RPMI7951 (cell line): ENCODE data around the gene ABCC1. TPM values are rescaled to one million over a fixed set of nuclear protein-coding genes. Genes with fewer than 3 reads are reported as not detected.
"Not testable (repeated sequence)": the region's sequence is repeated elsewhere in the genome, so short reads cannot be mapped to it uniquely, and the experiment has no call there.

Experiments
- DNase-seq: peaks from one replicate; pipeline ENCODE4 v3.0.0-alpha.2; 2012; ENCODE audit warnings: low read depth
- total RNA-seq: library from RNA; depleted of rRNA; stranded (reverse); fragments of >200 nt; shearing (Covaris generic); gene quantifications from 2 replicates; pipeline ENCODE4 v1.2.3, GENCODE V29; 2014

The ABCC1 gene
- total RNA-seq, 1 experiment from 2014 or later = 6.4 TPM

GRCh38 chr16:16140537-16140936 is 191.1 kb downstream of the ABCC1 start:
- no peak for DNase-seq

DNA sequence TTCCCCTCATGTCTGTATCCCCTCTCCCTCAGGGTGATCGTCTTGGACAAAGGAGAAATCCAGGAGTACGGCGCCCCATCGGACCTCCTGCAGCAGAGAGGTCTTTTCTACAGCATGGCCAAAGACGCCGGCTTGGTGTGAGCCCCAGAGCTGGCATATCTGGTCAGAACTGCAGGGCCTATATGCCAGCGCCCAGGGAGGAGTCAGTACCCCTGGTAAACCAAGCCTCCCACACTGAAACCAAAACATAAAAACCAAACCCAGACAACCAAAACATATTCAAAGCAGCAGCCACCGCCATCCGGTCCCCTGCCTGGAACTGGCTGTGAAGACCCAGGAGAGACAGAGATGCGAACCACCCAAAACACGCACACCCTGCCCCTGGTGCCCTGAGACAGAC is 191.7 kb downstream of the ABCC1 start:
- DNase-seq = no peak

- DNase-seq = no peak
Measured at GRCh38 chr16:16141784-16142396, 192.5 kb downstream of the ABCC1 start.

GRCh38 chr16:16143038-16143763 is 193.8 kb downstream of the ABCC1 start:
- no peak for DNase-seq

GRCh38 chr16:16143931-16144330 is 194.5 kb downstream of the ABCC1 start:
- no peak for DNase-seq

- DNase-seq = no peak
Measured at GRCh38 chr16:16144416-16144815, 195.0 kb downstream of the ABCC1 start.

GRCh38 chr16:16145286-16145685 is 195.9 kb downstream of the ABCC1 start:
- DNase-seq = no peak

DNA sequence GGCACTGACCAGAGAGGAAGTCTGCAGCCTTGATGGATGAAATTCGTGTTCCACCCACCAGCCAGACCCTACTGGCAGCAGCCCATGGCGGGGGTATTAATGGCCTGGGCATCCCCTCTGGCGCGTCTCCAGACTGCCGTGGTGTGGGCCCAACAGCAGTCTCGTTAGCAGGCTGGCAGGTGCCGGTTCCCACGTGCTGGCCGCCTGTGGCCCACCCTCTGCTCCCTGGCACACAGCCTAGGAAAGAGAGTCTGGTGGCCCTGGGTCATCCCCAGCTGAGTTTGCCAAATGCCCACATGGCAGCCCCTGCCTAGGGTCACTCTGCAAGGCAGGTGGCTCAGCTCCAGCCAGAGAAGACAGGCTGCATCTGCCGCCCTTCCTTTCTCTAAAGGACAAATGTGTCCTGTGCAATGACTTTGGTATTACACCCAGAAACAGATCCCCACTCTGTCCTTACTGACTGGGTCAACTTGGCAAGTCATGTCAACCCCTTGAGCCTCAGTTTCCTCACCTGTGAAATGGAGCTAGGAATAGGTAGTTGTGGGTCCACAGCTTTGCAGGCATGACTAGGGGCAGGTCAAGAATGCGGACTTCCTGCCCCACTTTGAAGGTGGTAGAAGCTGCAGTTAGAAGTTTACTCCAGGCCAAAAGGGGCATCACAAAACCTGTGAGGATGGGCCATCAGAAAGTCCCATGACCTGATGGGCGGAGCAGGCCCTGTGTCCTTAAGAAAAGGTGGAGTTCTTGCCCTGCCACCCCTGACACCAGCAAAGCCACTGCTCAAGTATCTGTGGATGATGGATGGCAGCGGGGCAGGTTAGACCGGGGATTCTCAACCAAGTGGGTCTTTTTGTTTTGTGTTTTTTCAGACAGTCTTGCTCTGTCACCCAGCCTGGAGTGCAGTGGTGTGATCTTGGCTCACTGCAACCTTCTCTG is 197.2 kb downstream of the ABCC1 start:
- no peak for DNase-seq

DNA sequence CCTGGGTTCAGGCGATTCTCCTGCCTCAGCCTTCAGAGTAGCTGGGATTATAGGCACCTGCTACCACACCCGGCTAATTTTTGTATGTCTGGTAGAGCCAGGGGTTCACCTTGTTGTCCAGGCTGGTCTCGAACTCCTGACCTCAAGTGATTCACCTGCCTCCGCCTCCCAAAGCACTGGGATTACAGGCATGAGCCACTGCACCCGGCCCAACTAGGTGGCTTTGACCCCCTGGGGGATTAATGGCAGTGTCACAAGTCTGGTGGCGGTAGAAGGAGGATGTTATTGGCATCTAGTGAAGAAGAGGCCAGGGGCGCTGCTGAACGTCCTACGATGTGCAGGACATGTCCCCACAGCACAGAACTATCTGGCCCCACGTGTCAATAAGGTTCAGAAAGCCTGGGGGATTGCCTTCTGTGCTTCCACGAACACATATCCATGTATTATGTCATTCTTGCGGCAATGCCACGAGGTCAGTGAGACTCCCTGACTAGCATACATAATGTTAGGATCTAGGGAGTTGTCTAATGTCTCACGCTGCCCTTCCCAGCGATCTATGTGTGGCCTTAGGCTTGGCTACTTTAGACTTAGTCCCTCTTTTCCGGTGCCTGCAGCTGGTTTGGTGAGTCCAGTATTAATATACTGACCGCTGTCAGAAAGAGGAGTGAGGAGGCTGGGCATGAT is 198.0 kb downstream of the ABCC1 start:
- no peak for DNase-seq

DNA sequence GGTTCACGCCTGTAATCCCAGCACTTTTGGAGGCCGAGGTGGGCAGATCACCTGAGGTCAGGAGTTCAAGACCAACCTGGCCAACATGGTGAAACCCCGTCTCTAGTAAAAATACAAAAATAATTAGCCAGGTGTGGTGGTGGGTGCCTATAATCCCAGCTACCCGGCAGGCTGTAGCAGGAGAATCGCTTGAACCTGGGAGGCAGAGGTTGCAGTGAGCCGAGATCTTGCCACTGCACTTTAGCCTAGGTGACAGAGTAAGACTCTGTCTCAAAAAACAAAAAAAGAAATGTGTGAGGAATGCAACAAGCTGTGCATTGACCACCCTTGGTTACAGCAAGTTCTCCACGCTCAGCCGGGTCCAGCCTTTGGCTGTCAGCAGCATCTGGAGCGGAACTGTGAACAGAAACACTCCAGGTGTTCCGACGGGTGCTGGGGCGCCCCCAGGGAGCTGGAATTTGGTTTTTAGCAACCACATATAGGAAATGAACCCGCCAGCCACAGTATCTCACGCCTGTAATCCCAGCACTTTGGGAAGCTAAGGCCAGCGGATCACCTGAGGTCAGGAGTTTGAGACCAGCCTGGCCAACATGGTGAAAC is 198.7 kb downstream of the ABCC1 start:
- DNase-seq = not testable (repeated sequence)

- no peak for DNase-seq
Measured at GRCh38 chr16:16148755-16149154, 199.3 kb downstream of the ABCC1 start.

- DNase-seq = no peak
Measured at GRCh38 chr16:16149710-16150116, 200.3 kb downstream of the ABCC1 start.

DNA sequence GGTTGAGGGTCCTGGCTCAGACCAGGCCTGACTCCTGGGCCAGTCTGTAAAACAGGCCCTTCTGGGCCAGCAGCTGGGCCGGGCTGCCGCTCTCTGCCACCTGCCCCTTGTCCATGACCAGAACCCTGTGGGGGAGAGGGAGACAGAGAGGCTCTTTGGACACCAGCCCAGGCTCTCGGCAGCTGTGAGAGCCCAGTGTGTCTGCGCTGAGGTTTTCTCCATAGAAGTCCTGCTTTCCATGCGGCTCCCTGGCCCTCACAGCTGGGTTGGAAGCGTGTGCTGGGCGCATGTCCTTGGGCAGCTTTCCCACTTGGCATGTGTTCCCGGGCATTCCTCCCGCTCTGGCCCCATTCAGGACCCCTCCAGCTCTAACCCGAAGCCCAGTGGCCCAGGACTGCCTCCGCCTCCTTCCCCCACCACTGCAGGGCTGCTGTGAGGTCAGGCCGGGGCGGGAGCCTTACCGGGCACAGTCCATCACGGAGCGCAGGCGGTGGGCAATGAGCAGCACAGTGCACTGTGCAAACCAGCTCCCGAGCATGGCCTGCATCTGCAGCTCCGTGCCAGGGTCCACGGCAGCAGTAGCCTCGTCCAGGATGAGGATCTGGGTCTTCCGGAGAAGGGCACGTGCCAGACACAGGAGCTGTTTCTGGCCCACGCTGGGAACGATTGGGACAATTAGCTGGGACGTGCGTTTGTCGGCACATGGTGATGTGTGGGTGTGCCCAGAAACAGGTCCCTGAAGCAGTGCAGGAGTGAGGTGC is 200.9 kb downstream of the ABCC1 start:
- DNase-seq = no peak

DNA sequence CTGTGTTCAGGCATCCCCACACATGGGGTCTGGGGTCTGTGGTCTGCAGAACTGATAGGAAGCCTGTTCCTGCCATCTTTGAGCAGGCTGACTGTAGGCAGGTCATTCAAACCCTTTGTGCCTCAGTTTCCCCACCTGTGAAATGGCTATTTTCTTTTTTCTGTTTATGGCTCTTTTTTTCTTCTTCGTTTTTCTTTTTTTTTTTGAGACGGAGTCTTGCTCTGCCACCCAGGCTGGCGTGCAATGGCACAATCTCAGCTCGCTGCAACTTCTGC is 201.4 kb downstream of the ABCC1 start:
- no peak for DNase-seq

- DNase-seq = no peak
Measured at GRCh38 chr16:16151315-16151714, 201.9 kb downstream of the ABCC1 start.

GRCh38 chr16:16153000-16153399 is 203.6 kb downstream of the ABCC1 start:
- DNase-seq = not testable (repeated sequence)

- DNase-seq = no peak
Measured at GRCh38 chr16:16154281-16154951, 205.0 kb downstream of the ABCC1 start.

- DNase-seq = no peak
Measured at GRCh38 chr16:16155234-16155633, 205.8 kb downstream of the ABCC1 start.

GRCh38 chr16:16157166-16157565 is 207.8 kb downstream of the ABCC1 start:
- DNase-seq = no peak

DNA sequence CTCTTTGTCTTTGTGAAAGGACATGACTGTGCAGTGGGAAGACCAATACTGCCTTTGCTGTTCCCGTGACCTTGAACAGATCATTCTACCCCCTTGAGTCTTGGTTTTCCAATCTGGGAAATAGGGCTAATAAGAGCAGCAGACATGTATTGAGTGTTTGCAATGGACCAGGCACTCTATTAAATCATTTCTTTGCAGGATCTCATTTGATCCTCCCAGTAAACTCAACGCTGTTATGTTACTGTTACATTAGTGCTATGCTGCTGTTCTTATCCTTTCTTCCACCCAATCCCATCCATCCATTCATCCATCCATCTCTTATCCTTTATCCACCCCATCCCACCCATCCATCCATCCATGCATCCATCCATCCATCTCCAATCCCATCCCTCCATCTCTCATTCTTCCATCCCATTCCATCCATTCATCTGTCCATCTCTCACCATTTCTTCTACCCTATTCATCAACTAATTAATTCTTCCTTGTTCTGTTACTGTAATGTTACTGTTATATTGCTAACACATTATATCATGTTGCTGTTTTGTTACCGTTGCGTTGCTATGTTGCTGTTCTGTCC is 208.8 kb downstream of the ABCC1 start:
- DNase-seq = no peak
